ENCODE results near the gene TMPRSS12. TPM values are rescaled to one million over a fixed set of nuclear protein-coding genes. Genes with fewer than 3 reads are reported as not detected.
"Not testable (repeated sequence)": the region's sequence is repeated elsewhere in the genome, so short reads cannot be mapped to it uniquely, and the experiment has no call there.

The TMPRSS12 gene
- total RNA-seq, 4 donors from 2014 or later, result not detected

- no peak for TF ChIP-seq EP300 (IDR thresholded peaks at IDR 0.05)
- no peak for TF ChIP-seq POLR2A (IDR thresholded peaks at IDR 0.05)
- no peak for TF ChIP-seq CTCF (IDR thresholded peaks at IDR 0.05)
- no peak for TF ChIP-seq POLR2AphosphoS5 (IDR thresholded peaks at IDR 0.05)
- H3K27ac ChIP-seq, result no peak overlapping the region
- ATAC-seq, result no peak
- no peaks in the 10 kb centered on the region for H3K36me3 ChIP-seq
- 100% methylated on average over 1 of the region's 1 CpG; no CpG with 5 or more reads in 1 of the 2 donors for WGBS, 2 donors (ENCODE audit: low coverage in 1 of 2)
- peaks cover 0 to 6% (median 0%) of the 10 kb centered on the region in 3 donors for H3K9me3 ChIP-seq
- H3K4me1 ChIP-seq, result peaks cover 0 to 17% (median 0%) of the 10 kb centered on the region in 3 donors
- no peaks in the 10 kb centered on the region for H3K27me3 ChIP-seq
- no peak overlapping the region for H3K4me3 ChIP-seq
Observed at GRCh38 chr12:50828121-50828520, 14.6 kb upstream of the TMPRSS12 start.

- H3K27ac ChIP-seq, result no peak overlapping the region
- peaks cover 0 to 17% (median 0%) of the 10 kb centered on the region in 3 donors for H3K4me1 ChIP-seq
- H3K9me3 ChIP-seq, result peaks cover 0 to 11% (median 0%) of the 10 kb centered on the region in 3 donors
- 60 to 80% methylated on average over 1 to 2 of the region's 2 CpGs for WGBS, 2 donors (ENCODE audit: low coverage in 1 of 2)
- H3K4me3 ChIP-seq, result no peak overlapping the region
- no peaks in the 10 kb centered on the region for H3K27me3 ChIP-seq
- ATAC-seq, result no peak
- no peaks in the 10 kb centered on the region for H3K36me3 ChIP-seq
- TF ChIP-seq EP300 (IDR thresholded peaks at IDR 0.05), result no peak
- no peak for TF ChIP-seq POLR2AphosphoS5 (IDR thresholded peaks at IDR 0.05)
- no peak for TF ChIP-seq POLR2A (IDR thresholded peaks at IDR 0.05)
- TF ChIP-seq CTCF (IDR thresholded peaks at IDR 0.05), result no peak
Observed at GRCh38 chr12:50828886-50829285, 13.8 kb upstream of the TMPRSS12 start.

GRCh38 chr12:50833801-50834200, 8.9 kb upstream of the TMPRSS12 start:
- not testable (repeated sequence) for H3K27me3 ChIP-seq, H3K4me3 ChIP-seq, H3K36me3 ChIP-seq, H3K27ac ChIP-seq, ATAC-seq, H3K4me1 ChIP-seq
- H3K9me3 ChIP-seq, result peaks cover 0 to 18% (median 0%) of the 10 kb centered on the region in 3 donors

DNA sequence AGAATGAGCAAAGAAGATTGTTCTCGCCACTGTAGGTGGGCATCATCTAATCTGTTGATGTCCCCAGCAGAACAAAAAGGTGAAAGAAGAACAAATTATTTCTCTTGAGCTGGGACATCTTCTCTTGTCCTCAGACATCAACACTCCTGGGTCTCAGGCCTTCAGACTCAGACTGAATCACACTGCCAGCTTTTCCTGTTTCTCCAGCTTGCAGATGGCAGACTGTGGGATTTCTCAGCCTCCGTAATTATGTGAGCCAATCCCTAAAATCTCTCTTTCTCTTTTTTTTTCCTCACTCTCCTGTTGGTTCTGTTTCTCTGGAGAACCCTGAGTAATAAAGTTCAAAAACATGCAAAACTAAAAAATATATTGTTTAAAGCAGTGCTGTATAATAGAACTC, 3.7 kb upstream of the TMPRSS12 start:
- Histone ChIP-seq H3K27ac (no peak overlapping the region), H3K4me1 (no peaks in the 10 kb centered on the region), H3K27me3 (peaks cover 8% of the 10 kb centered on the region), H3K36me3 (no peaks in the 10 kb centered on the region), H3K9me3 (peaks cover 0 to 11% (median 0%) of the 10 kb centered on the region in 3 donors), H3K4me3 (no peak overlapping the region)
- TF ChIP-seq CTCF (IDR thresholded peaks at IDR 0.05) (no peak), POLR2A (IDR thresholded peaks at IDR 0.05) (no peak), POLR2AphosphoS5 (IDR thresholded peaks at IDR 0.05) (no peak), EP300 (IDR thresholded peaks at IDR 0.05) (no peak)
- no peak for ATAC-seq
- WGBS, 2 donors (ENCODE audit: low coverage in 1 of 2), result 85% methylated on average over 2 of the region's 2 CpGs; no CpG with 5 or more reads in 1 of the 2 donors

GRCh38 chr12:50840809-50841487, 1.8 kb upstream of the TMPRSS12 start:
- TF ChIP-seq POLR2AphosphoS5 (IDR thresholded peaks at IDR 0.05) (no peak), POLR2A (IDR thresholded peaks at IDR 0.05) (no peak)
- no peaks in the 10 kb centered on the region for H3K4me1 ChIP-seq
- peaks cover 0 to 6% (median 0%) of the 10 kb centered on the region in 3 donors for H3K9me3 ChIP-seq
- no peak overlapping the region for H3K27ac ChIP-seq
- no peaks in the 10 kb centered on the region for H3K36me3 ChIP-seq
- 91 to 93% methylated on average over 4 to 5 of the region's 7 CpGs for WGBS, 2 donors (ENCODE audit: low coverage in 1 of 2)
- ATAC-seq, result no peak
- peaks cover 8% of the 10 kb centered on the region for H3K27me3 ChIP-seq
- H3K4me3 ChIP-seq, result no peak overlapping the region

Measured in gastroesophageal sphincter (tissue), 4 donors.